22Rv1 (cell line): ENCODE results near the gene DCST2.

Source experiments
- CTCF ChIP-seq: fragments of 450-650 bp; IDR thresholded peaks from 2 replicates; pipeline ENCODE4 v1.5.1; 2017; ENCODE audit warnings: mild to moderate bottlenecking
- ZFX ChIP-seq: fragments of 450-650 bp; IDR thresholded peaks from 2 replicates; pipeline ENCODE4 v1.6.1; 2017; ENCODE audit warnings: antibody characterized with exemption, borderline replicate concordance

GRCh38 chr1:155000726-155001424 lies 32.7 kb downstream of the DCST2 start:
- TF ChIP-seq CTCF (no peak), ZFX (no peak)
